Measurements from ENCODE around the gene ZNF652.
A peak's percentile ranks its signal among the peaks of the same experiment; 100 is the strongest.

The ZNF652 gene

DNA sequence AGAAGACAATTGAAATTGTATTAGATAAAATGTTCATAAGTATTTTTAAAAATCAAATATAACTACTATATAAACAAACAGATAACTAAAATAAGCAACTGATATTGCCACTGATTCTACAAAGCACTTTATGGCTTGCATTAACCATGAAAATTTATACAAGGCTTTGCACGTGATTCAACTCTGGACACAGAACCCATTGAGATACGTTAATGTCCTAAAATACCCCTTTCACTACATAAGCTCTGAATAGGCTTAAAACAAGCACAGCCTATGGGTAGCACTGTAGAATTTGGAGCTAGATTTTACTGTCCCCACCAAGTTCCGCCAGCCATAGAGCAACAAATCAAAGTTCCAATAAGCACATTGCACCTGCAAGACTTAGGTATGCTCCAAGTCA, 4.5 kb downstream of the ZNF652 start:
- no peak for DNase-seq

DNA sequence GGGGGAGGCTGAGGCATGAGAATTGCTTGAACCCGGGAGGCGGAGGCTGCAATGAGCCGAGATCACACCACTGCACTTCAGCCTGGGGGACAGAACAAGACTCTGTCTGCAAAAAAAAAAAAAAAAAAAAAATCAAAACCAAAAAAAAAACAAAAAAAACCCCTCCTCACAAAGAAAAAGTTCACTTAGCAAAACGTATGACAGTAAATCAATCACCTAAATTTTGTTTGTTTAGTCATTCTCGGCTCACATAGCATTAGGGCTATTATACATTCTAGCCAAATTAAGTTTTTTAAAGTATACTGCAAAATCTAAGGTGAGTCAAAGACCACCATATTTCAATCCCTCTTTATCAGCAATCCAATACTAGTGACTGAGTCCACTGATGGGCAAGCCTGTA, 5.7 kb downstream of the ZNF652 start:
- no peak for DNase-seq

DNA sequence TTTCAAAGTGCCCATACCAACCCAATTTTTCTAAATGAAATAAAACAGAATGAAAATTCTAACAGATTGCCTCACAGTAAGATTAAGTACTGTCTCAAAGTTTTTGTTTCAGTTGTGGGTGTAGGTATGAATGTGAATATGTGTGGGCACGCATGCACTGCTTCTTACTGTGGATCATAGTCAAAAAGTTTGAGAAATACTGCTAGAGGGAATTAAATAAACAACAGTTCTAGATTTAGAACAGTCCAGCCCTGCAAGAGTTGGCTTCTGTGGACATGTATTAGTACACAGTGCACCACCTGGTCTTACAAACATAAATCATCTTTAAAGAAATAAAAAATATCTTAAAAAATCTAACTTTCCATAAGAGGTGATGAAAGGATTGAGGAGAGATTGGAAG, 8.4 kb downstream of the ZNF652 start:
- DNase-seq = no peak

DNA sequence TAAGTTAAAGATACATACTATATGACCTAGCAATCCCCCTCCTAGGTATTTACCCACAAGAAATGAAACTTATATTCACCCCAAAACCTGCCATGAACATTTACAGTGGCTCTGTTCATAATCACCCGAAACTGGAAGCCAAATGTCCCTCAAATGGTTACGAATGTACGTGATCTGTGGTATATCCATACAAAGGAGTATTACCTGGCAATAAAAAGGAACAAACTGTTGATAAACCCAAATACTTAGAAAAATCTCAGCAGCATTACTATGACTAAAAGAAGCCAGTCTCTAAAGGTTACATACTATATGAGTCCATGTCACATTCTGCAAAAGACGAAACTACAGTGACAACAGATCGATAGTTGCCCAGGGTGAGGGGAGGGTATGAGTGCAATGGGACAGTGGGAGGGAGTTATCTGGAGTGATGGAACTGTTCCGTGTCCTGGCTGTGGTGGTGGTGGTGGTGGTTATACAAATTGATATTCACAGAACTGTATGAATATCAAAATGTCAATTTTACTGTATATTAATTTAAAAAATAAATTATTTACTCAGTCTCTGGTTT, 9.4 kb downstream of the ZNF652 start:
- peak in 1 of 2 experiments; percentile 10 for DNase-seq

DNA sequence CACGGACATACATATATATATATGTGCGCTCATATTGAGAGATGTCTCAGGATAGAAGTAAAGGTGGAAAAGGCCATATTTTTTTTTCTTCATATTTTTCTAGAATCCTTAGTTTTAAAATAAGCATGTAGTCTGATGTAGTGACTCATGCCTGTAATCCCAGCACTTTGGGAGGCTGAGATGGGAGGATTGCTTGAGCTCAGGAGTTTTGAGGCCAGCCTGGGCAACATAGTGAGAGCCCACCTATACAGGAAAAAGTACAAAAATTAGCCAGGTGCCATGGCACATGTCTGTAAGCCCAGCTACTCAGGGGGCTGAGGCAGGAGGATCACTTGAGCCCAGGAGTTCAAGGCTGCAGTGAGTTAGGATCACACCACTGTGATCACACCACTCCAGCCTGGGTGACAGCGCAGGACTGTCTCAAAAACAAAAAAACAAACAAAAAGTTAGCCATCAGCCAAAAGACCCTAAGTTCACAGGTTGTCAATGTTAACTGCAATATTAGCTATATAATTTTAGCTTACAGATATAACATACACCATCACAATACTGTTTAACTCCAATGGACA, 10.4 kb downstream of the ZNF652 start:
- DNase-seq = no peak

DNA sequence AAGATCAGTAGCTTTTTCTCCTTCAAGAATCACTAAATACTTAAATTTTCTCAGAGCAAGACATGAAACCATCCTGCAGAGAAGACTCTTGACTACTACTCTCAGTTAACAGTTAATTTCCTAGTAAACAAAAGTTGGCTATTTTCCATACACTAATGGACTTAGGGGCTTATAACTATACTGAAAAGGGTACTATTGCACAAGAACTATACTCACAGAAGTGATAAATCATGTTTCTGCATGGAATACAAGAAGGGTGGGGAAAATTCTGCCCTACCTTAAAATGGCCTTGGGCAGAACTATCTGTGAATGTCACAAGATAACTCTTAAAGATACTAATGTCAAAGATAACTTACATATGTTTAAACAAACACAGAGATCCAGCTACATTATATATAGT, 12.5 kb downstream of the ZNF652 start:
- no peak for DNase-seq

DNA sequence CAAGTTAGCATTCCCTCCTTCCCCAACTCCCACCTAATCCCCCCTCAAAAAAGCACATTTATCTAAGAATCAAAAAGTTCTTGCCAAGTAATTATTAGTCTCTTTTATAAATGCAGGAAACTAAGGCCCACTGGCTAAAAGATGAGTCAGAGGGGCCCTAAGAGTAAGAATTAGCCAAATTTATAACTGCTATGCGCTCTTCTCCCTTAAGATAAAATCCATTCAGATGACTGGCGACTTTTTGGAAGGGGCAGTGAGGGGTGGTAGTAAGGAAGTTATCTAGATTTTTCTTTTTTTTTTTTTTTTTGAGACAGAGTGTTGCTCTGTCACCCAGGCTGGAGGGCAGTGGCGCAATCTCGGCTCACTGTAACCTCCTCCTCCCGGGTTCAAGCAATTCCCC, 17.1 kb downstream of the ZNF652 start:
- DNase-seq = no peak

DNA sequence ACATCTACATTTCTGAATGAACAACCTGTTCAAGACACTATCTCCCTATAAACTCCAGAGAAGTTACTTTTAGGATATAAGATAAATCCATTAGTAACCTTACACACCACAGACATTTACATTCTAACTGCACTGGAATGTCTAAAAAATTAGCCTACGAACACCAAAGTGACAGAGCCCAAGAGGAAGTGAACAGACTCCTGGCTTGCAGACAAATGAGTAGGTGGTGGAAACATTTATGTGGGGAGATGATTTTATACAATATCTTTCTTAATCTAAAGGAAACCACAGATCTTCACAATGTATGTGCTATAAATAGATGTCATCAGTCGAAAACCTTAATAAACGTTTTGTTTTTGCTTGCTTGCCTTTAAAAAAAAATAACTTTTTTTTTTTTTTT, 18.8 kb downstream of the ZNF652 start:
- DNase-seq = no peak

DNA sequence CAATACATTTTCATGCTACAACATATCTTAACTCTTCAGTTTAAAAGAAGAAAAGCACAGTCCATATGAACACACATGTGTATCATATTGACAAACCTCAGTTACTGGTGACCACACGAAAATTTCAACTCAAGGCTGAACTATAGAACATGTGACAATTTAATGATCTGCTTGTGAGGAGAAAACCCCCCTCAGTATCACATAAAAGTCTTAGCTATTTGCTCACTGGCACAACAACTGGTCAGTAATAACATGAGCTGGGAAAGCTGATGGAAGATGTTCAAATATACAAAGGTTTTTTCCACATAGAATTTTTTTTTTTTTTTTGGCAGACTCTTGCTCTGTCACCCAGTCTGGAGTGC, 19.5 kb downstream of the ZNF652 start:
- no peak for DNase-seq

DNA sequence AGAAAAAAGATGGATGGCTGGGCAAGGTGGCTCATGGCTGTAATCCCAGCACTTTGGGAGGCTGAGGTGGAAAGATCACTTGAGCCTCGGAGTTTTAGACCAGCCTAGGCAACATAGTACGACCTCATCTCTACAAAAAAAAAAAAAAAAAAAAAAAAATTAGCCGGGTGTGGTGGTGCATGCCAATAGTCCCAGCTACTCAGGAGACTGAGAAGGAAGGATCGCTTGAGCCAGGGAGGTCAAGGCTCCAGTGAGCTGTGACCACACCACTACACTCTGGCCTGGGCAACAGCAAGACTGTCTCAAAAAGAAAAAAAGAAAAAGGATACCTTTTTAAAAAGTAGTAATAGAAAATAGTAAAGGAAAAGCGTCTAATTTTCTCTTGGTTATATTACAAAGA, 20.7 kb downstream of the ZNF652 start:
- no peak for DNase-seq

DNA sequence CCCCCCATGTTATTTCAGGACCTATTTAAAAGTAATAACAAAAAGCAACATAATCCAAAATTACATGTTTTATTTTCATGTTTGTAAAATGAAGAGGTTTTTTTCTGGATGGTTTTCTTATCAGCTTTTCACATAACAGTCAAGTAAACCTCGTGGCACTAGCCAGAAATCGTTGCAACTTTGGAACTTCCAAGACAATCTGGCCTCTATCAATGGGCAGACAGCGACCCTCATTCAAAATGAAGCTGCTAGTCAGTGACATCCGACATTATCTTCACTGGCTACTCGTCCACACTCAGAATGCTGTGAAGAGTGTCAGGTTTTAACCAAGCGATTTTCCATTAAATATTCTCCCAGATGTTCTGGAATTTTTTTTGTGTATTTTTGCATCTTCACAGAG, 22.7 kb downstream of the ZNF652 start:
- no peak for DNase-seq

DNA sequence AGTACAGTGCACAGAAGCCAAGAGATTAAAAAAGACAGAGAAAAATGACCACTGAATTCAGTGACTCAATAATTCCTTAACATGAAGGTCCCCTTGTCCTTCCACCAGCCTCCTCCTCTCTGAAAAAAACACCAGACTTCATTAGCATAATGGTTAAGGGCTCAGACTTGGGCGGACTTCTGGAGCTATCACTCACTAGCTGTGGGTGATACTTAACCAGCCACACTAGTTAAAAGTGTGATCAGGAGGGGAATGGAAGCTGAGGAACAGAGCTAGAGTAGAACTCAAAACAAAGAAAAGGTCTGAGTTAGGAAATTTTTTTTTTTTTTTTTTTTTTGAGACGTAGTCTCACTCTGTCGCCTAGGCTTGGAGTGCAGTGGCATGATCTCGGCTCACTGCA, 23.2 kb downstream of the ZNF652 start:
- DNase-seq = peak in 1 of 2 experiments; percentile 14

DNA sequence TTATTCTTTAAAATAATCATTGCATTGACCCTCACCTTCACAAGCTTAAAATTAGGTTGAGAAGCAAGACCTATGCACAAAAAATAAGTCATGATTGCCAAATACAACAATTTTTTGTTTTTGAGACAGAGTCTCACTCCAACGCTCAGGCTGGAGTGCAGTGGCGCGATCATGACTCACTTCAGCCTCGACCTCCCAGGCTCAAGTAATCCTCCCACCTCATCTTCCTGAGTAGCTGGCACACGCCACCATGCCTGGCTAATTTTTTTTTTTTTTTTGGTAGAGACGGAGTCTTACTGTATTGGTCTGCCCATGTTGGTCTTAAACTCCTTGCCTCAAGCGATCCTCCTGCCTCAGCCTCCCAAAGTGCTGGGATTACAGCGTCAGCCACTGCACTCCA, 24.2 kb downstream of the ZNF652 start:
- no peak for DNase-seq

DNA sequence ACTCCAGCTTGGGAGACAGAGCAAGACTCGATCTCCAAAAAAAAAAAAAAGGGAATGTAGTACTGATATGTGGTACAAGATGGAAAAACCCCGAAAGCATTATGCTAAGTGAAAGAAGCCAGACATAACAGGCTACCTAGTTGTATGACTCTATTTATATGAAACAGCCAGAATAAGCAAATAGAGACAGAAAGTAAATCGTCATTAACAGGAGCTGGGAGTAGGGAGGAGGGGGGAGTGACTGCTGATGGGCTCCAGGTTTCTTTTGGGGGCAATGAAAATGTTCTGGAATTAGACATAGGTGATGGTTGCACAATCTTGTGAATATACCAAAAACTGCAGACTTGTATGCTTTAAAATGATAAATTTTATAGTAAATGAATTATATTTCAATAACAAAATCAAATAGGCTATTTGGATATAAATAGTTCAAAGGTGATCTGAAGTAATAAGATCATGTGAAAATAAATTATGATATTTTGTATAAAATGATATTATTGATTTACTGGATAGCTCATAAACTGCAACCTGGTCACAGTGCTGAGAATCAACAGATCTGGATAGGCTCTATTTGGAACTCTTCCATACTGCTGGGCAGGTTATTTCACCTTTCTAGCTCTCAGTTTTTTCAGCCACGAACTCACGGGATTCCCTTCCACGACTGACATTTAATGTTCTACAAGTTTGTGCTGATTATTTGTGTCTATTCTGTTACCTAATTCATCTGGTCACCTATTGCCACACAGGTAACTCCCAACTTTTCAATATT, 27.1 kb downstream of the ZNF652 start:
- no peak for DNase-seq

DNA sequence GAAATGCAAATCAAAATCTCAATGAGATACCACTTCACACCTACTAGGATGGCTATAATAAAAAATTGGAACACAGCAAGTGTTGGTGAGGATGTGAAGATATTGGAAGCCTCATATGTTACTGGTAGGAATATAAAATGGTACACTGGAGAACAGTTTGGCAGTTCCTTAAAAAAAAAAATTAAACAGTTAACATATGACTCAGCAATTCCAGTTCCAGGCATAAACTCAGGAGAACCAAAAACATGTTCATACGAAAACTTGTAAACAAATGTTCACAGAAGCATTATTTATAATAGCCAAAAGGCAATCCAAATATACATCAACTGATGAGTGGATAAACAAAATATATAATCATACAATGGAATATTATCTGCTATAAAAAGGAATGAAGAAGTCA, 28.2 kb downstream of the ZNF652 start:
- DNase-seq = no peak

DNA sequence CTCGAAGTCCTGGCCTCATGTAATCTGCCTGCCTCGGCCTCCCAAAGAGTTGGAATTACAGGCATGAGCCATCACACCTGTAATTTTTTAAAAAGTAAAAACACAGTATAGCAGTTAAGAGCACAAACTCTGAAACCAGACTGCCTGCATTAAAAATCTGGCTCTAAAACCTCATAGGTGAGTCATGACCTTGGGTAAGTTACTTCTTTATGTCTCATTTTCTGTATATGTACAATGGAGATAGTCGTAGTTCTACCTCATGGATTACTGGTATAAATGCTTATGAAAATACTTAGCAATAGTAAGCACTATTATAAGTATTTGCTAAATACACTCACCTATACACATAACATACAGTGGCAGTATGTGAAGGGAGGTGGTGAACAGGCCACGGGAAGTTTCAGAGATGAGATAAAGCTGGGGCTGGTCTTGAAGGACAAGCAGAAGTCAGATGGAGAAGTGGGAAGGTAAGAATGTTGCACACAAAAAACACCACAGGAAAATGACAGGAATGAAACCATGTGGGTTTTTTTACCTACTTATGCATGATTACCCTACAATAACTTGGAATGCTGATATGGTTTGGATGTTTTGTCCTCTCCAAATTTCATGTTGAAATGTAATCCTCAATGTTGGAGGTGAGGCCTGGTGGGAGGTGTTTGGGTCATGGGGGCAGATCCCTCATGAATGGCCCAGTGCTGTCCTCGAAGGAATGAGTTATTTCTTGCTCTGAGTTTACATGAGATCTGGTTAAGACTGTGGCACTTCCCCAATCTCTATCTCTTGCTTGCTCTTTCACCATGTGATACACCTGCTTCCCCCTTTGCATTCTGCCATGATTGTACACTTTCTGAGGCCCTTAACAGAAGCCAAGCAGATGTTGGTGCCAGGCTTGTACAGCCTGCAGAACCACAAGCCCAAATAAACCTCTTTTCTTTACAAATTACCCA, 33.9 kb downstream of the ZNF652 start:
- no peak for DNase-seq

DNA sequence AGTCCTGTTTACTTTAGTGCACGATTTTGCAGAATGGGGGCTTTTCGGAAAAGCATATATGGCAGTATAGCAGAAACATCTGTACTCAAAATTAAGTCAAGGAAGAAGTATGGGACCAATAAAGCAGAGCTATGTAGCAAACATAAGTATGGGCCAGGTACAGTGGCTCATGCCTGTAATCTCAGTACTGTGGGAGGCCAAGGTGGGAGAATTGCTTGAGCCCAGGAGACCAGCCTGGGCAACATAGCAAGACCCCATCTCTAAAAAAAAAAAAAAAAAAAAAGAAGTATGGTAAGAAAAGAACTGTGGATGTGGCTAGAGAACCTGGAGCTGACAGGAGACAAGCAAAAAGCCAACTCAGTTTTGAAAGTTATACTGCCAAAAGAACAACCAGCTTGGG, 36.1 kb downstream of the ZNF652 start:
- no peak for DNase-seq

DNA sequence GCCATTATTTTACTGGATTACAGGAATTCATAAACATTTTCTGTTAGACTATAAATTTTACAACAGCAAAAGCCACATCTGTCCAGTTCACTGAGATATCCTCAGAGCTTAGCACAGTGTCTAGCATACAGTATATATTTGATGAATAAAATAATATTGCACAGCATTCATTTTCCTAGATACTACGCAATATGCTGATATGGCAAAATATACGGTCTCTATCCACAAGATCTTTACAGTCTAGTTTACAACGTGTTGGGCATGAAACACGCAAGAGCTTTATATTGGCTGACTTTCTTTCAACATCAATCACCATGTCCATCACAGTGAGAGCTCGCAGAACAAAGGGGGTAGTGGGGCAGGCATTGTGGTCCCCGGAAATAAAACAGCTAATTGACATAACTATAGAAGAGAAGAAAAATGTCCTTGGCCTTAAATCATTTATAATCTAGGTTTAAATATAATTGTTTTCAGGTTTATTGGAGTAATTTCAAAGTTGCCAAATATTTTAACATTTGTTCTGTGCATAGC, 43.5 kb downstream of the ZNF652 start:
- no peak for DNase-seq

DNA sequence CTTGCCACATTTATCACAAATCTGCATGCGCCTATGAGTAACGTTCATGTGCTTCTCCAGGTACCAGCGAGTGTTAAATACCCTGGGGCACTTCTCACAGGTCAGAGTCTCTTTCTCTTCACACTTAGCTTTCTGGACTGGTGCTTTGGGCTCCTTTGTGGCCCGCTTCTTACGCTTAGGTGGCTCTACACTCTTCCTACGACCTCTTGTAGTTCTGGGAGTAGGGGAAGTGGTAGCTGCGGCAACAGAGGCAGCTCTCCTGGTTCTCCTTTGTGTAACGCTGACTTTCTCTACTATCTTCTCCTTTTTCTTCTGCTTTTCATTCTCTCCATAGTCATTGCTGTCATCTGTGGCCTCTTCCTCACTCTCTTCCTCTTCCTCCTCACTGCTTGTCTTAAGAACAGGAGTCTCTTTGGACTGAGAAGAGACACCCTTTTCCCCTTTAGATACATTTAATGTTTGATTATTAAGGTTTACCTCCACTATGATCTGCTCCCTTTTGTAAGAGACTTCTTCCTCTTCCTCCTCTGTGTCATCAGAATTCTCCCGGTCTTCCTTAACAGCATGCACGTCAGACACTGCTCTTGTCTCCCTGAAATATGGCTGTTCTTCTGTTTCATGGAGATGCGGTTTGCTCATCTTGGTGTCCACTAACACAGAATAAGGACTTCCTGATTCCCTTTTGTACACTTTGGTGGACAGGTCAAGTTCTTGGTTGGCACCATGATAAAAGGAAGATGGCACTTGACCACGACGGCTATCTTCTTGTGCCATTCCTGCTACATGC, 45.0 kb downstream of the ZNF652 start:
- DNase-seq = no peak

DNA sequence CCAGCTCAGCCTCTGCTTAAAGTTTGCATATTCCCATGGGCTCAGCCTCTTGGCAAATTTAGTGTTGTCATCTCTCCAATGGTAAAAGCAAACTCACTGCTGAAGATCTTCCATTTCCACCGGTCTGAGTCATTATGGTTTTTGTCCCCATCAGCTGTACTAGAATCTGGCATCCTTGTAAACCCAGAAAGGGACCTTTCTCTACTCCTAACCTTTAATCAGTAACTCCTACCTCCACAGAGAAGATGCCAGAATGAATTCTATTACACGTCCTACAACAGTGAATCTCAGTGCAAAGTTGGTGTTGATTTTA, 45.8 kb downstream of the ZNF652 start:
- DNase-seq = no peak

DNA sequence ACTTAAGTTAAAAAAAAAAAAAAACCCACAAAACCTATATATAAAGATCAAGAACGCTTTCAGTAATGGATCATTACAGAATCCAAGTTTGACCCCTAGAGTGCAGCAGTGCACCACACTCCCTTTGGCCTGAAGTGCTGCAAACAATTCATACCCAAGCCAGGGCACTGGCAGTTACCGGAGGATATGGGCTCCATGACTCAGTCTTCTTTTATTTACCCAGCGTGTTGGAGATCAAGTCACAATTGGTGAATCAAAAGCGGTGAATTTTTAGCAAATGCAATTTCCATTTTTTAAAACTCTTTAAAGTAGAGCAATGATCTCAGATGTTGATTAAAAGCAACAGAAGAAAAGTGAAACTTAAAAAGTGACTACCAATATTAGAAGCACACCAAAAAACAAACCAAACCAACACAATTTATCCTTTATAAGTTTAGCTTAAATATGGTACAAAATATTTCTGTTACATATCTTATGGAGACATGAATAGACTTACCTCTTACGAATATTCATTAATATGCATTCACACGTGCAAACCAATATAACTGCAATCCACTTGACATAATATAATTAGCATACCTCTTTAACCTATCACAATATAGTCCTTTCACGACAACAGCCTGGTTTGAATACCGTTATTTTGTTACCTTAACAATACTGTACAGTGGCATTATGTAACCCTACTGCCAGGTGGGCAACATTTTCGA, 46.3 kb downstream of the ZNF652 start:
- DNase-seq = peak; percentile 76 to 81

DNA sequence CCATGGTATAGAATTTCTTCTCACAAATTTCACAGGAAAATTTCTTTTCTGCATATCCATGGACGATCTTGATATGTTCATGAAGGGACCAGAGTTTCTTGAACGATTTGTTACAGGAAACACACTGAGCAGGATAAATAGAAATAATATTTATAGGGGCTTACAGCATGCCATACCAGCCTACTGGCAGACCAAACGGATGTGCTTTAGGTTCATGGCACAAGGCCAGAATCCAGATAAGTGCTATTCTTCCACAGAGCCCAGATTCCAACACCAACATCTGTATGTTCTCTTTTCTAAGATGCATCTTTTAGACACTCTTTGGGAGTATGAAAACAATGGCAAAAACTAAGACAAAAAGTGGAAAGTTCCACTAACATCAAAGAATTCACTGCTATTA, 49.3 kb downstream of the ZNF652 start:
- DNase-seq = no peak

Measured in activated CD4-positive, alpha-beta T cell treated with anti-CD3 and anti-CD28 coated beads, Interleukin-2, amount 50 U/mL, for 48 hours (primary cell).